Memory B cell (primary cell): ENCODE results near the gene GRM5.
"Not testable (repeated sequence)": the region's sequence is repeated elsewhere in the genome, so short reads cannot be mapped to it uniquely, and the experiment has no call there.

Experiments
- ATAC-seq: fragments of 150-1000 bp; cut with Tn5 transposase; 2 replicates; pipeline ENCODE4 v1.10.0; 2021; ENCODE audit warnings: low read depth, mild to moderate bottlenecking, moderate library complexity
- DNase-seq, 2 donors: peaks; one replicate each; pipeline ENCODE4 v3.0.0; 2022; ENCODE audit warnings: low spot score in 2 of 2
- H3K27ac Mint-ChIP-seq: one replicate; pipeline ENCODE4 v1.8.0; 2022; ENCODE audit warnings: mild to moderate bottlenecking, moderate library complexity, mixed read lengths
- H3K27me3 Mint-ChIP-seq: one replicate; pipeline ENCODE4 v1.8.0; 2022; ENCODE audit warnings: mixed read lengths
- H3K36me3 Mint-ChIP-seq: one replicate; pipeline ENCODE4 v1.8.0; 2022; ENCODE audit warnings: mild to moderate bottlenecking, mixed read lengths
- H3K4me1 Mint-ChIP-seq: one replicate; pipeline ENCODE4 v1.8.0; 2022; ENCODE audit warnings: mixed read lengths
- H3K4me3 Mint-ChIP-seq: one replicate; pipeline ENCODE4 v1.8.0; 2022; ENCODE audit warnings: mild to moderate bottlenecking, moderate library complexity, mixed read lengths
- H3K9me3 Mint-ChIP-seq: one replicate; pipeline ENCODE4 v1.8.0; 2022; ENCODE audit warnings: mixed read lengths

GRM5 gene

GRCh38 chr11:88534706-88535105 is 531.1 kb downstream of the GRM5 start:
- H3K9me3 Mint-ChIP-seq, ATAC-seq, H3K36me3 Mint-ChIP-seq, H3K27ac Mint-ChIP-seq, H3K4me1 Mint-ChIP-seq, DNase-seq, H3K4me3 Mint-ChIP-seq, H3K27me3 Mint-ChIP-seq: not testable (repeated sequence)

DNA sequence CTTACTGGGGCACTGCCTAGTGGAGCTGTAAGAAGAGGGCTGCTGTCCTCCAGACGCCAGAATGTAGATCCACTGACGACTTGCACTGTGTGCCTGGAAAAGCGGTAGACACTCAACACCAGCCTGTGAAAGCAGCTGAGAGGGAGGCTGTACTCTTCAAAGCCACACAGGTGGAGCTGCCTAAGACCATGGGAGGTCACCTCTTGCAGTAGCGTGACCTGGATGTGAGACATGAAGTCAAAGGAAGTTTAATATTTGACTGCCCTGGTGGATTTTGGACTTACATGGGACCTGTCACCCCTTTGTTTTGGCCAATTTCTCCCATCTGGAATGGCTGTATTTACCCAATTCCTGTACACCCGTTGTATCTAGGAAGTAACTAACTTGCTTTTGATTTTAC is 531.6 kb downstream of the GRM5 start:
- Mint-ChIP-seq H3K9me3 (no peaks in the 10 kb centered on the region), H3K36me3 (no peaks in the 10 kb centered on the region), H3K27me3 (peaks cover 7% of the 10 kb centered on the region), H3K4me1 (no peaks in the 10 kb centered on the region), H3K27ac (no peak overlapping the region), H3K4me3 (no peak overlapping the region)
- ATAC-seq (no peak), DNase-seq (no peak)

DNA sequence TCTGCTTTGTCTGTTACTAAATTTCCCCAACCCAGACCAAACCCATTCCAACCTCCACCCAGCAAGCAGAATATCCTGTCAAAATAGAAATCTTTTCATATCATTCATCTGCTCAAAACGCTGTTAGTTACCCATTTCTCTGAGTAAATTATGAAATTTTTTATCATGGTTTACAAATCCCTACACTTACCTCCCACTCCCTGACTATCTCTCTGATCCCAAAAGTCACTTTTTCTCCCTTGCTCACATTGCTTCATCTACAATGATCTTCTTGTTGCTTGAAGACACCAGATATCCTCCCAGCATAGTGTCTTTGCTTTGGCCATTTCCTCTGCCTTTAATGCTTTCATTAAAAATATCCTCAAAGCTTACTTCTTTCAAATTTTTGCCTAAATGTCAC is 532.8 kb downstream of the GRM5 start:
- Mint-ChIP-seq H3K27me3 (peaks cover 7% of the 10 kb centered on the region), H3K9me3 (no peaks in the 10 kb centered on the region), H3K27ac (no peak overlapping the region), H3K4me1 (no peaks in the 10 kb centered on the region), H3K36me3 (no peaks in the 10 kb centered on the region), H3K4me3 (no peak overlapping the region)
- ATAC-seq: no peak
- DNase-seq: no peak

DNA sequence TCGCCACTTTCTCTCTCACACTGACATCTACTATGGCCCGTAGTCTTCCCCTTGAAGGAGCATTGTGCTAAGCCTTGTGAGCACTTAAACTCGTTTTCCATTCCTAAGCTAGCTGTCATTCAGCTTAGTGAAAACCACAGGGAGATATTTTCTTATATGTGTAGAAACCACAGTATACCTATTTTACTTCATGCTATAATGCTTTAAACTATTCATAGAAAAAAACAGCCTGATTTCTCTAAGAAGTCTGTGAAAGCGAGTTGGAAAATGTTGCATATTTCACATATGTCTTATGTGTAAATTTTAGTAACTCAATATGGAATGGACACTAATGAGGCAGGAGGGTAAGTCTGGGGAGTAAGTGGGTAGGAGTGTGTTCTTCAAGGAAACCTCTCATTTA is 534.0 kb downstream of the GRM5 start:
- H3K36me3 Mint-ChIP-seq: no peaks in the 10 kb centered on the region
- ATAC-seq (no peak), DNase-seq (no peak)
- H3K4me3 Mint-ChIP-seq: no peak overlapping the region
- H3K27ac Mint-ChIP-seq: no peak overlapping the region
- no peaks in the 10 kb centered on the region for H3K4me1 Mint-ChIP-seq
- H3K9me3 Mint-ChIP-seq: no peaks in the 10 kb centered on the region
- H3K27me3 Mint-ChIP-seq: peaks cover 10% of the 10 kb centered on the region

DNA sequence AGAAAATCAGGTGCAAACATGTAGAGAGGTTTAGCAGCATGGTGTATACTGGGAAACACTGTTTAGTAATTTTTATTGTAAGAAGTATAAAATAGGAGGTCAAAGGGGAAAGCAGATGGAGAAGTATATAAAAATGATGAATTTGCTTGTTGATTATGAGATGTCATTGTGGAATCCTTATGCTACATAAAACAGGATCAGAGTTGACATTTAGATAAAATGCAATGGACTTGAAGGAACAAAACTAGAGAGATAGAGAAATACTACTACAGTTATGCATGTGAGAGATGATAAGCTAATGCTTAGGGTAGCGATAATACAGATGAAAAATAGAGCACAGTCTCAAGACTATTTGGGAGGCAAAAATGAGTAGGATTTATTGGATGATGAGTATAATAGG is 536.4 kb downstream of the GRM5 start:
- Mint-ChIP-seq H3K4me3 (no peak overlapping the region), H3K27me3 (peaks cover 14% of the 10 kb centered on the region), H3K4me1 (no peaks in the 10 kb centered on the region), H3K27ac (no peak overlapping the region), H3K9me3 (no peaks in the 10 kb centered on the region), H3K36me3 (no peaks in the 10 kb centered on the region)
- ATAC-seq (no peak), DNase-seq (no peak)

DNA sequence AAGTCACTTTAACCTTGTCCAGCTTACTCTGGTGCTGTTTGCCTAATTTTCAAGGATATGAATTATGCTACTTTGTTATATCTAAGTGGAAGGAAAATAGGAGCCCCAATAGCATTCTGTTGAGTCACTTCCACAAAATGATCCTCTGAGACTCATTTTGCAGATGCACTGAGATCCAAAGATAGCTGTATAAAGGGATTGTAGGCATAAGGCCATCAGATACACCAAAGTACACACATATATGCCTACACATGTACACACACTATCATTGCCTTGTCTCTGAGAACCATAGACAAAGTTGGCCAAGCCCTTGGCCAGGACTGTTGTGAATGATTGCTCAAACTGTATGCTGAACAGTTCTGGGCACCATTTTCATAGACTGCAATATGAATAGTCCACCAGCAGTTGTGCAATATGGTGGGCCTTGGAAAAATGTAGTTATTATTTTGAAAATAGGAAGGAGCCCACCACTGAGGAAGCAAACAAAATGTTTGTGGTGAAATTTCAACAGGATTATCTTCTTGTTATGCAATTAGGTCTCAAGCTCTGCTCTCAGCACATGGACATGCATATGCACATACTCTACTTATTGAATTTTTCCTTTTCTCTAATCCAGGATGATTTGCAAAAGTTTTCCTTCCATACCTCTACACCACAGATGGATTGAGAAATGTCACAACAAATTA is 542.3 kb downstream of the GRM5 start:
- Mint-ChIP-seq H3K4me3 (no peak overlapping the region), H3K36me3 (no peaks in the 10 kb centered on the region), H3K27me3 (peaks cover 12% of the 10 kb centered on the region), H3K4me1 (no peaks in the 10 kb centered on the region), H3K27ac (no peak overlapping the region), H3K9me3 (no peaks in the 10 kb centered on the region)
- no peak for DNase-seq
- ATAC-seq: no peak

DNA sequence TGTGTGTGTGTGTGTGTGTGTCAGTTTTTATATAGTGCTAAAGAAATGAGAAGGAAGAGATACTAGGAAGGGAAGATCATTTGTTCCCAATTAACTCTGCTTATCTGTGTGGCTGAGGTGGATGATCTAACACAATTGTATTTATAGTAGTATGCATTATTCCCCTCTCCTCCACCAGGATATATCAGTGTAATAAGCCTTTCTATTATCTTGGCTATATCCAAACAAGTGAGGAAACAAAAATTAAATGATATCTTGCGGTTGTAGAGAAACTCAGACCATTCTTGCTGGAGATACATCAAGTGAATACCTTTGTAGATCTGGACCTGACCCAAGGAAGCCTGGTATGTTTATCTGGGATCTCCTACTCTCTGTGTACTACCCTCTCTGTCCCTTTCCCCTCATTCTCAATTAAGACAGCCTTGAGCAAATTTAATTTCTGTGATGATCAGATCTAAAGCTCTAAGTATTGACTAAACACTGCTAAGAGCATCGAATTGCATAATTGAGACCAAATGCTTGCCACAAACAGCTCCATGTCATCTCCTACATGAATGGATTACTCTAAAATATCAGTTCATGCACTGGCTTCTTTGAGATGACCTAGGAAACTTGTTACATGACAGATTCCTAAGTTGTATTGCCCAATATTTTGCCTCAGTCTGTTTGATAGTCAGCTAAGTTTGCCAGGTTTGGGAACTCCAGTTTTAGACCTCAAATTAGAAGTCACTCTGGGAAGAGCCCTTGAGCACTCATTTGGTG is 543.0 kb downstream of the GRM5 start:
- H3K27me3 Mint-ChIP-seq: peaks cover 12% of the 10 kb centered on the region
- no peaks in the 10 kb centered on the region for H3K9me3 Mint-ChIP-seq
- H3K27ac Mint-ChIP-seq: no peak overlapping the region
- no peak overlapping the region for H3K4me3 Mint-ChIP-seq
- H3K4me1 Mint-ChIP-seq: no peaks in the 10 kb centered on the region
- no peak for ATAC-seq
- H3K36me3 Mint-ChIP-seq: no peaks in the 10 kb centered on the region
- DNase-seq: no peak

GRCh38 chr11:88521799-88522201 is 544.0 kb downstream of the GRM5 start:
- H3K36me3 Mint-ChIP-seq: no peaks in the 10 kb centered on the region
- no peaks in the 10 kb centered on the region for H3K4me1 Mint-ChIP-seq

GRCh38 chr11:88521399-88521798 is 544.4 kb downstream of the GRM5 start:
- no peaks in the 10 kb centered on the region for H3K9me3 Mint-ChIP-seq

More at GRCh38 chr11:88521799-88522201, 544.0 kb downstream of the GRM5 start:
- H3K27ac Mint-ChIP-seq: no peak overlapping the region
- H3K27me3 Mint-ChIP-seq: peaks cover 9% of the 10 kb centered on the region
- no peak for DNase-seq
- H3K4me3 Mint-ChIP-seq: no peak overlapping the region
- H3K9me3 Mint-ChIP-seq: no peaks in the 10 kb centered on the region
- ATAC-seq: no peak

DNA sequence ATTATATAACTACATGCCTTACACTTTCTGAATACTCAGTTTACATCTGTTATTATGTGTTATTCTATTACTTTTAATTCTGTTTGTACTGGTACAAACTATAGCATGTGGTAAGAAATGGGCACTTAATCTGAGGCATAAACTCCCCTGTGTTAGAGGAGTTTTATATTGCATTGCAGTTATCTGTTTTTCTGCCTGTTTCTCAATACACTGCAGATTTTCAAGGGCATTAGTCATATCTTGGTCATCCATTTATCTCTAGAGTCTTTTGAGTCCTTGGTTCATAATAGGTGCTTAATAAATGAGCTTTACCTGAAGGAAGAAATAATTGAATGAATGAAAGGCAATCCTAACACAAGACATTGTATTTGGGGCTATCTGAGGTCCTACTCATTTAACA is 545.4 kb downstream of the GRM5 start:
- ATAC-seq (no peak), DNase-seq (no peak)
- no peaks in the 10 kb centered on the region for H3K9me3 Mint-ChIP-seq
- no peak overlapping the region for H3K27ac Mint-ChIP-seq
- H3K27me3 Mint-ChIP-seq: peaks cover 10% of the 10 kb centered on the region
- H3K4me1 Mint-ChIP-seq: no peaks in the 10 kb centered on the region
- H3K4me3 Mint-ChIP-seq: no peak overlapping the region
- H3K36me3 Mint-ChIP-seq: no peaks in the 10 kb centered on the region

More at GRCh38 chr11:88521399-88521798, 544.4 kb downstream of the GRM5 start:
- Mint-ChIP-seq H3K4me3 (no peak overlapping the region), H3K27me3 (peaks cover 9% of the 10 kb centered on the region), H3K27ac (no peak overlapping the region), H3K4me1 (no peaks in the 10 kb centered on the region), H3K36me3 (no peaks in the 10 kb centered on the region)
- DNase-seq: no peak
- ATAC-seq: no peak

DNA sequence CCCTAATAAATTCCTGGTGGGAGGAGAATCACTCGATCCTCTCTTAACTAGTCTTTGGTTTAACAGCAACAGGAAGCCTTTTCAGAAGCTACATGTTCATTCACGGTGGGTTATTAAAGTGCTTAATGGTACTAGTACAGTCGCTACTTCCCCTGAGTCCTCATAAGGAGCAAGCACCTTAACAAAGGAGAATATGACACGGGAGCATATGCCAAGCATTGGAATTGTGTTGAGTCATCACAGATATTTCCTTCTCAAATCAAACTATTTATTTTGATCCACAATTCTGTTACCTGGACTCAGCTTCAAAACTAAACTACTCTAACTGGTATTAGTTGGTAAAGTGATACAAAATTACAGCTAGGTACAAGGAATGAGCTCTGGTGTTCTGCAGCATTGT is 550.8 kb downstream of the GRM5 start:
- H3K36me3 Mint-ChIP-seq: no peaks in the 10 kb centered on the region
- no peaks in the 10 kb centered on the region for H3K4me1 Mint-ChIP-seq
- peaks cover 12% of the 10 kb centered on the region for H3K27me3 Mint-ChIP-seq
- H3K9me3 Mint-ChIP-seq: no peaks in the 10 kb centered on the region
- DNase-seq: no peak
- no peak for ATAC-seq
- H3K4me3 Mint-ChIP-seq: no peak overlapping the region
- no peak overlapping the region for H3K27ac Mint-ChIP-seq

- ATAC-seq (no peak), DNase-seq (no peak)
- no peak overlapping the region for H3K27ac Mint-ChIP-seq
- peaks cover 9% of the 10 kb centered on the region for H3K4me1 Mint-ChIP-seq
- no peaks in the 10 kb centered on the region for H3K36me3 Mint-ChIP-seq
- H3K27me3 Mint-ChIP-seq: peaks cover 19% of the 10 kb centered on the region
- H3K9me3 Mint-ChIP-seq: no peaks in the 10 kb centered on the region
- H3K4me3 Mint-ChIP-seq: no peak overlapping the region
Measured at GRCh38 chr11:88511006-88511405, 554.8 kb downstream of the GRM5 start.

- Mint-ChIP-seq H3K27ac (no peak overlapping the region), H3K4me1 (peaks cover 9% of the 10 kb centered on the region), H3K36me3 (no peaks in the 10 kb centered on the region), H3K27me3 (peaks cover 18% of the 10 kb centered on the region), H3K4me3 (no peak overlapping the region), H3K9me3 (no peaks in the 10 kb centered on the region)
- ATAC-seq (no peak), DNase-seq (no peak)
Measured at GRCh38 chr11:88508759-88509581, 556.8 kb downstream of the GRM5 start.

GRCh38 chr11:88508418-88508758 is 557.4 kb downstream of the GRM5 start:
- H3K36me3 Mint-ChIP-seq: no peaks in the 10 kb centered on the region
- no peaks in the 10 kb centered on the region for H3K9me3 Mint-ChIP-seq
- H3K4me3 Mint-ChIP-seq: peak overlapping the region; percentile 42
- H3K4me1 Mint-ChIP-seq: peaks cover 9% of the 10 kb centered on the region
- ATAC-seq: no peak
- no peak overlapping the region for H3K27ac Mint-ChIP-seq
- peaks cover 18% of the 10 kb centered on the region for H3K27me3 Mint-ChIP-seq
- DNase-seq: no peak
